ENCODE data around the gene ZMYND11.

Gene ZMYND11

DNA sequence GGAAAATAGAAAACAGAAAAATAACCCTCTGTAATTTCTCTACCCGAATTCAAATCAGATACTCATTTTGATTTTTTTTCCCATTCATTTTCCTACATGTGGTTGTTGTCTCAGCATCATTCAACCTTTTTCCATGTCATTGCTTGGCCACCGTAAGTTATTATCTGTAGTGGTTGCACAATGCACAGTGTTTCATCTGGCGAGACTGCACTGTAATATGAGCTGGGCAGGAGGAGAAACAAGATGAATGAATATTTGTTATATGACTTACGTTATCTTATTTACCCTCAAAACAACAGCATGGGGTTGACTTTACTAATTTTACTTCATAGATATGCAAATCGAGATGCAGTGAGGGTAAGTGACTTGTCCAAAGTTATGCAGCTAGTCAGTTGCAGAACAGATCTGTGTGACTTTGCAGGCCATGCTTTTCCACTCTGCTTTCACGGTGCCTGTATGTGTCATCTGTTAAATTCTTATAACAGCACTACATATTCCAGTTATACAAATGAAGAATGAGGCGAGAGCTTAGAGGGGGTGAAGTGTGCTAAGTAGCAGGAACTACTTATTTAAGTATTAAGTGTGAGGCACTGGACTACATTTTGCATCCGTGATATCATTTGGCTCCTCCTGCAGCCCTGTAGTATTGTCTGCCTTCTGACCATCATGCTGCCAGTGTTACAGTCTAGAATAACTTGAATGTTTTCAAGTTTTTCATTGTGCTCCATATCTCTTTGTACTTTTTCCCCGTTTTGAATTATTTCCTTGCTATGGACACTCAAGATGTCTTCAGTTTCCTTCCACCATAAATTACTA is 56.7 kb downstream of the ZMYND11 start:
- DNase-seq (ENCODE audit: low read depth): no peak

DNA sequence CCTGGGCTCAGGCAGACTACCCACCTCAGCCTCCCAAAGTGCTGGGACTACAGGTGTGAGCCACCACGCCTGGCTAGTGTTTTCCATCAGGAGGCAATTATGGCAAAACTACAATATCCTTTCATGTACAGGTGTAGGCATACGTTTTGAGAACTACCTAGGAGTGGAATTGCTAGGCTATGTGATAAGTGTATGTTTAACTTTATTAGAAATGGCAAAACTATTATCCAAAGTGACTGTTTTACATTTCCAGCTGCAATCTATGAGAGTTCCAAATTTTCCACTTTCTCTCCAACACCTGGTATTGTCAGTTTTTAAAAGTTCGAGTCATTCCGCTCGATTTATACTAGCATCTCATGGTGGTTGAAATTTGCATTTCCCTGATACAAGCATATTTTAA is 59.0 kb downstream of the ZMYND11 start:
- no peak for DNase-seq (ENCODE audit: low read depth)

DNA sequence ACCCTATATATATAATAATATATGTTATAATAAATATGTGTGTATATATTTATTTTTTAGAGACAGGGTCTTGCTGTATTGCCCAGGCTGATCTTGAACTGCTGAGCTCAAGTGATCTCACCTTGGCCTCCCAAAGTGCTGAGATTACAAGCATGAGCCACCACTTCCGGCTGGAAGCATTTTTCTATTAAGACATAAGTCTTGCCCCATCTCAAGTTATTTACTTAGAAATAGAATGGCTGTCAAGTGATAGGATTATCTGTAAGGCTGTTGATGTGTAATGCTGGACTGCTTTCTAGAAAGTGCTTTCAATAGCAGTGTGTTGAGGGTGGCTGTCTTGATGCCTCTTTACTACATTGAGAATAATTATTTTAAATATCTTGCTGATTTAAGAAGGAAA is 65.2 kb downstream of the ZMYND11 start:
- no peak for DNase-seq (ENCODE audit: low read depth)

DNA sequence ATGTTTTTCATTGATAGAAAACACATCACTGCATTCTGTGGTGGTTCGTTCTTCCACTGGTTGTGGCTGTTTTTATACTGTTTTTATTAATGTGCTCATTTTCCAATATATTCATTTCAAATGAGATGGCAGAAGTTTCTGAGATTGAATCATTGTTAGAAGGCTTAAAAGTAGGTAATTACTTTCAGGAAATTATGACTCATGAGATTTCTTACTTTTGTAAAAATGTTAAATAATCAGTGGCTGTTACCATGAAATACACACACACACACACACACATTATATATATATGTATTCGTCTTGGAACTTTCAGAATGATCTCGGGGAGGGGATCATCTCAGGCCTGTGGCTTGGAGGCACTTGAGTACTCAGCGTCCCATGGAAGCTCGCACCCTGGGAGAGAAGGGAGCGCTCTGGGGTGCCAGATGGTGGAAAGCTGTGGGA is 66.1 kb downstream of the ZMYND11 start:
- DNase-seq (ENCODE audit: low read depth): no peak

DNA sequence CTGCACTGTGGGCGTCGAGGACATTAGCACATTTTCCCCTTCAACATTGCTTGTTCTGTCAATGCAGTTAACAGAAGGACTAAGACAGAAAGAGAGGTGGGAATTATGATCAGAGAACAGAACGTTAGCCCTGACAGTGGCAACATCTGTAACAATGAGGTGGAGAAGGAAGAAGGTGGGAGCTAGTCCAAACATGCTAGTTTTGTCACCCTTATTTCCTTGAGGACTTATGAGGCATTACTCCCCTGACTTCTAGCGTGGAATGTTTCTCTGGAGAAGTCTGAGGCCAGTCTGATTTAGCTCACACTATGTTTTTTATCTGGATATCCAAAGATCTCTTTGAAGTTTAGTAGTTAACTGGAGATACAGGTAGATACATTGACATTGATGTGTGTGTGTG is 73.4 kb downstream of the ZMYND11 start:
- DNase-seq (ENCODE audit: low read depth): no peak

DNA sequence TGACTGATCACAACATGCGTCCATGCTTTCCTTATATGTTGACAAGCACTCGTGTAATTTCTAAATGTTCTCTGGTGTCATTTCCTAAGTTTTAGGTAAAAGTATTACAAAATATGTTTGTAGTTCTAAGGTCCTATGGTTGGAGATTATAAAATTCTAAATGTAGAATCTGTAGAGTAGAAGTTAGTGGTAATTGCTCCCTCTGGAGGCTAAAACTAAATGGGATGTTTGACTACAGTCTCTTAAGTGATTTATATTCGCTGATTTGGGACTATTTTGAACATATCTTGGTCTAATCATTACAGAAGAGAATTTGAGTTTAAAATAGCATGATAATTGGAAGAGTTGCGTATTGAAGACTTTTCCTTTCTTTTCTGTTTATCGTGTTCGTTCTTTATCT is 74.1 kb downstream of the ZMYND11 start:
- no peak for DNase-seq (ENCODE audit: low read depth)

DNA sequence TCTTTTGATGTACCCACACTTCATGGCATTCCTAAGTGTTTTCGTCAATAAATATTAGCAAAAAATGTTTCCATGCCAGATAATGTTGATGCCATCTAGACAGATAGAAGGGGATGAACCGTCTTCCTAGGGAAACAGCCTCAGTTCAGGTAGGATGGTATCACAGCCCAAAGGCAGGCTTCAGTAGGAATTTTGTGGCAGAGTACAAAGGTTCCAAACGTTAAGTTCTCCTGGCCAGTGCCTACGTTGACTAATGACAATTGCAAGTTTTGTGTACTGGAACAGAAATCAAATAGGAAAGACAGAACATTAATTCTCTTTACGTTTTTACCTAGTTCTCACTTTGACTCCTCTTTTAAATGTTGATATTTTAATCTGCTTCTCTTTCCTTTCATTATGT is 75.0 kb downstream of the ZMYND11 start:
- no peak for DNase-seq (ENCODE audit: low read depth)

DNA sequence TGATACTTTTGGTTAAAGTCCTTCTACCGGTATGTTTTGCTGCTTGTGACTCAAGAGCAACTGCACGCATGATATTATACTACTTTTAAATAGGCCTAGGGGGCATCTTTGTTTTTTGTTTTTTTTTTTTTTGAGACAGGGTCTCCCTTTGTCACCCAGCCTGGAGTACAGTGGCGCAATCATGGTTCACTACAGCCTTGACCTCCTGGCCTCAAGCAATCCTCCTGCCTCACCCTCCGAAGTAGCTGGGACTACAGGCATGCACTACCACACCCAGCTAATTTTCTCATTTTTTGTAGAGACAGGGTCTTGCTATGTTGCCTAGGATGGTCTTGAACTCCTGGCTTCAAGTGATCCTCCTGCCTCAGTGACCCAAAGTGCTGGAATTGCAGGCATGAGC is 80.2 kb downstream of the ZMYND11 start:
- no peak for DNase-seq (ENCODE audit: low read depth)

DNA sequence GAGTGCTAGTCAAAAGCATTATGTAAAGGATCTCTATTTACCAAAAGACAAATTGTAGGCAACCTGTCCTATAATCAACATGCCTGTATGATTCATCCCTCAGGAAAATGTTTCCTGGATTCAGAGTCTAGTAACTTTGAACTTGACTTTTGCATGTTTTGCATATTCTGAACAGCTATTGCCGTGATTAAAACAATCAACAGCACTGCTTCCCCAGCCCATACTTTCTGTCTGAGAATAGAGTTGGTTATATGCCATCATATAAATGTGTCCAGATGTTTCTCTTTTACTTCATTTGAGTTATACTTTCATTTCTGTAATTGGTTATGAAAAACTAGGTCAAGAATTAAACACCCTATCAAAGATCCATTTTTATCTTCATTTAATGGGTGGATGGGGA is 83.5 kb downstream of the ZMYND11 start:
- DNase-seq (ENCODE audit: low read depth): no peak

DNA sequence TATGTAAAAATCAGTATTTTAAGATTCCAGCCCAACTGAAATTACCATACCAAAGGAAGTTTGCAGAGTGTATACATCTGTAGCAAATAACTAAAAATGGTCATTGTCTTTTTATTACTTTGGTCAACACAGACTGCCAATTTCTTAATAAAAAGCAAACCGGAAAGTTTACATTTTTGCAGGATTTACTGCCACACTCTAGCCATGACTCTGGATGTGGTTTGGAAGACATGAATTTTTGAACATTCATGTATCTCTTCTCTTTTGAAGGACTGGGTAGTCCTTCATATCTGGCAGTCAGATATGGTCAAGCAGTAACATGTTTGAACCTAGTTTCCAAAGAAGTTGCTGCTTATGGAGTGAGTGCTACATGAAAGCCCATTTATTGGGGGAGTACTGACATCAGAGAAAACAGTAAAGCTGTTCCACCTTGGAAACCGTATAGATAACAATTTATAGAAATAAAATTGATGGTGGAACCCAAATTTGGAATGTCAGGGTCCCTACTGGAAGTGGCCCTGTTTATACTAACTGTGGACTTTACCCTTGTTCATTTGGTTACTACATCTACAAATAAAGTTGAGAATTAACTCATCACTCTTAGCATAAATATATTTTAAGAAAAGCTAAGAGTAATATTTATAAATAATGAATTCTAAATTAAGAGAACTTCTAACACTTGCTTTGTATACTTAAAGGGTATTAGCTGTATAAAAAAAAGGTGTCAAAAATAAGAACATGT is 84.6 kb downstream of the ZMYND11 start:
- no peak for DNase-seq (ENCODE audit: low read depth)

DNA sequence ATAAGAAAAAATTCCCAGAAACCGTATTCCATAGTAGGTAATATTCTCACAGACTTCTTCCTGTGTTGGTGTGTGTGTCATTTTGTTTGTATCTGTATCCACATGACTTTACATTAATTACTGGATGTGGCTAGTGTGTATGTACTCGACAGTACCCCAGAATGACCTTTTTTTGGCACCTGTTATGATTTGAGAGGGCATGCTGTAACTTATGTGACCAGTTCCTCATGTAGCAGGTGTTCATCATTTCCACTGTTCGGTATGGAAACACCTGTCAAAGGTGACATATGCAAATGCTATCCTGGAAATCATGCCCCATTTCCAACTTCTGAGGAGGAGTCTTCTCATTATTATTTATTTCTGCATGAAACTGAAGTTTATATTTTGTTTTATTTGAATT is 89.3 kb downstream of the ZMYND11 start:
- DNase-seq (ENCODE audit: low read depth): no peak

DNA sequence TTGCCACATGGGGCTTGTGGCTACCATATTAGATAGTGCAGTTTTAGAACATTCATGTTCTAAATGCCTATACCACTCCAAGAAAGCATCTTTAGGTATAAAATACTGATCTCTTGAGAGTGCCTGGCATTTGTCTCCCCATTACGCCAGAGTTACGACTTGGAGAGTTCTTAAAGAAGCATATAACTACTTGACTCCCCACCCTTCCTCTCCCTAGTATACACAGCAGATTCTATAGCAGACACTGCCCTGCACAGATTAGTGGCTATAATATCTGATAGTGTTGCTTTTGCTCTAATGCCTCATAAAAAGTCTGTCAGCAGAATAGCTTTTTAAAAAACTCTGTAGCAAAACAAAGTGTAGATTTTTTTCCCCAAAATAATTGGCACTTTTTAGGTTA is 90.8 kb downstream of the ZMYND11 start:
- no peak for DNase-seq (ENCODE audit: low read depth)

DNA sequence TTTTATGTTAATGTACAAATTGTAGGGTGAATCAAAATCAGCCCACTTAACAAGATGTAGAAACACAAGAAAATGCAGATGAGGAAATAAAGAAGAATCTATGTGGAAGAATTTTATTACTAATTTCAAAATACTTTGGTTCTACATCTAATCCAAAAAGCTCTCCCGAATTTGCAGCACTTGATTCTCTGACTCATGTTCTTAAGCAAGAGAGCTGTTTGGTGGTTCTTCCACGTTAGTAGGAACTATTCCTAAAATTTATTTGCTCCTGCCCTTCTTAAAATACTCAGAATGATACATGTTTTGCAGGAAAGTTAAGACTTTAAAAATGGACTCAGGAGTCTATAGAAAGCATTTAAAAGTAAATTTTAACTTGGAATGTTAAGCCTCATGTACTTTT is 91.8 kb downstream of the ZMYND11 start:
- DNase-seq (ENCODE audit: low read depth): no peak

DNA sequence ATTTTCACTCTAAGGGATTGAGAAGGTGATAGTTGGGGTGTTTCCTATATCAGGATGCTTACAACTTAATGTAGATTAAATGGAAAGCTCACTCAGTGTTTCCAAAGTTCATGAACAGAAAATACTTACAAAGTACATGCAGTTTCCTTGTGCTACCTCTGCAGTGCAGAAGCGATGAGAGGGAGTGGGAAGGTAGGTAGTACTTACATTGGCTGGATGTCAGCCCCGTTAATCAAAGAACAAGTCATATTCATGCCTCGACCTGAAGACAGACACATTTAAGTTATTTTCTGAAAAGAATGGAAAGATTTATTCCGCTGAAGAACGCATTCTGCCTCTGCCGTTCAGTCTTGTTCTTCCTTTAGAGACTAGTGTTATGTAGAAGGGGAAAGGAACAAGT is 93.1 kb downstream of the ZMYND11 start:
- no peak for DNase-seq (ENCODE audit: low read depth)

DNA sequence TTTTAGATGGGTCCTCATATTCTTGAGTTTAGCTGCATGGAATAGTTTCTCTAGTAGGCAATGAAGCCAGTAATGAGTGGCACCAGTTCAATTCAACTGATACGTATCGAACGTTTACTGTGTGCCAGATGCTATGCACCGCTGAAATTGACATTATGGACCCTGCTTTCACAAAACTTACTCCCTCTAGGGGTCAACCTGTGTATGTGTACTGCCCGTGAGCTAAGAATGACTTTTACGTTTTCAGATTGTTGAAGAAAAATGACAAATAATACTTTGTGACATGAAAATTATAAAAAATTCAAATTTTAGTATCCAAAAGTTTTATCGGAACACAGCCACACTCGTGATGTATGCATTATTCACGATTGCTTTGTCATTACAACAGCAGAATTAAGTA is 95.5 kb downstream of the ZMYND11 start:
- no peak for DNase-seq (ENCODE audit: low read depth)

DNA sequence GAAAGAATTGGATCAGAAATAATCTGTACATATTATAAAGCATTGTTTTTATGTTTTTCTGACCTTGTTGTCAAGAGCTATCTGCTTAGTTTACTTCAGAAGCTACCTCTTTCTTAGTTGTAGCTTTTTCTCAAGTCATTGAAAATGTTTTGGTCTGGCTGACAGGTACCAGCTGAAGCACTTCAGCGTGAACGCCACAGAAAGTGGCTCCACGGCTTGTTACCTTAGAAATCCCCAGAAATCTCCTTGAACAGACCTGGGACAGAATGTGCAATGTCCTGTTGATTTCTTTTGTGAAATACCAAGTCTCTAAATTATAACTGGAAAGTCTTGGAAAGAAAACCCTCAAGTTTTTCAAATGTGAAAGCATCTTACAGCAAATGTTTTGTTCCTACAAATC is 96.8 kb downstream of the ZMYND11 start:
- DNase-seq (ENCODE audit: low read depth): no peak

DNA sequence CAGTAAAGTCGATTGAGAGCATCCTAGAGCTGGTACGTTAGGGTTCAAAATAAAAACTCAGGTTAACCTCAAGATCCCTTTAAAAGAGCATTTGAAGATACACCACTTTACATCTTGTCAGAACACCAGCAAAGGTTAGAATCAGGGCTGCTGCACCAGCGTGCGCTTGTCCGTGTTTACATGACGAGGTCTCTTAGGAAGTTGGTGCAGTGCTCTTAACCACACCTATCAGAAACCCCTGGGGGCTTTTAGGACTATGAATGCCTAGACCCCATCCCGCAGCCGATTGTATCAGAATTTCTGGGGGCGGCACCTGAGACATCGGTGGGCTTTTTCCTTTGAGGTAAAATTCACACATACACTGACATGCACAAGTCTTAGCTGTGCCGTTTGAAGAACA is 97.6 kb downstream of the ZMYND11 start:
- no peak for DNase-seq (ENCODE audit: low read depth)

DNA sequence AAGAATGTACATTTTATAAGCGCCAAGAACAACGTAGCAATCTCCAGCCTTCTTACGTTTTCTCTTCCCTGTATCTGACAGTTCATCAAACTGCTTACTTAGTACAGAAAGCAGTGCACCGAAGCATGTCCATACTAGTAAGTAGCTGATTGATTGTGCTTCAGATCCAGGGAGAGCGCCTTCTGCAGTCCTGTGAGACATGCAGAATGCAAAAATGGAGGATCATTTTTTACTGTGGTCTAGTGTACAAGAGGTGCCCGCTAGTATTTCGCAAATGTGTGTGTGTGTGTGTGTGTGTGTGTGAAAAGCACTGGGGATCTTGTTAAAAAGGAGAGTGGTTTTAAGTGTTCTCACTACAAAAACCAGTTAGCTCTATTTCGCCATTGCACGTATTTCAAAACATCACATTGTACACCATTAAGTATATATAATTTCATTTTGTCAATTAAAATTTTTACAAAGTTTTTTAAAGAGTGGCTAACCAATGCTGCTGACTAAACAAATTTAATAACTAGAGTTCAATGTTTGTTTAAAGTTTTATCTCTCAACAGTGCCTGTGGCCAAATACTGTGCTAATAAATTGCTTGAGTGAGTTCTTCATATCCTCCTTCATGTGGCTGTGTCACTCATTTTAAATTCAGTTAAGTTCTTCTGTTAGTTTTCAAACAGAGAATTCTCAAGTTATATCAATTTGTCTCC is 99.6 kb downstream of the ZMYND11 start:
- DNase-seq (ENCODE audit: low read depth): no peak

DNA sequence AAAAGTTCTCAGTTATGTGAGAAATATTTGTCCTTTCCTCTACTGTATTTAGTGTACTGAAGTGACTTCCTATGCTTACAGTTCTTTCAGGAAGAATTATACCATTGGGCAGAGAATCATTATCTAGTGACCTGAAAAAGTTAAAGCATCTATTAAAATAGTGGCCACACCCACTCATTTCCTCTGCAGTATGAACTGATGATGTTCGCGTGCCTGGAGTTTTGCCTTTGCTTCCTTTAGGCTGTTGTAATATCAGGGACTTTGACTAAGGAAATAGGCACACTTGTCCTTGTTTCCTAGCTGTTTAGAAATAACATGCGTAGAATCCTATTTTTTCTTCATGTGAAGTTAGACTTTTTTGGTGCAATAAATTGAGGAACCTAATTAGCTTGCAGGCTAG is 100.7 kb downstream of the ZMYND11 start:
- DNase-seq (ENCODE audit: low read depth): no peak

DNA sequence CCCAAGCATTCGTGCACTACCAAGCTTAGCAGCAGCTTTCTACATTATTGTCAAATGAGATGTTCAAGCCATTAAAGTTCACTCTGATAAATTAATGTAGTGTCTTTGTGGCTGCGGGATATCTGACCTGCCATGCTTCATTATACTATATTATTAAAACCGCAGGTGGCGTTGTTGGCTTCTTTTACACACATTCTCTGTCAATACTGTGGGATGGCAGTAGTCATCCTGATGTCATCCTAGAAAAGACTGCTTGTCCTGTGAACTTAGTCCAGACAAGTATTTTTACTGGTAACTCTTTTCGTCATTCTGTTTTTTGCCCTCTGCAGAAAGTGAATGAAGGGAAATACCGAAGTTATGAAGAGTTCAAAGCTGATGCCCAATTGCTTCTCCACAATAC is 103.9 kb downstream of the ZMYND11 start:
- DNase-seq (ENCODE audit: low read depth): no peak

DNA sequence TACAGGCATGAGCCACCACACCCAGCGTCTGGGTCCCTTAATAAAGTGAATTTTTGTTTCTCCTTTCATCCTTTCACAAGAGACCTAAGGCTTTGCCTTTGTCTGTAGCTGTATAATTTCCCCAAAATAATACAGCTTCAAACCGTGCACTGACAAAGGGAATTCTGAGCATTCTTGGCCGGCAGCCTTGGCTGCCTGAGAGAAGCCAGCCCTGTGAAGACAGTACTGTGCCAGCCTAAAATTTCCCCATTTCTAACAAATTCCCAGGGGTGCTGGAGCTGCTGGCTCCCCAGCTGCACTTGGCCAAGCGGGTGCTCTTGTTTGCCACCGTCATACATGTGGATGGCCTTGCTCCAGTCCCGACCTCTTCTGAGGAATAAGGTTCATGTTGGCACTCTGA is 106.2 kb downstream of the ZMYND11 start:
- no peak for DNase-seq (ENCODE audit: low read depth)

DNA sequence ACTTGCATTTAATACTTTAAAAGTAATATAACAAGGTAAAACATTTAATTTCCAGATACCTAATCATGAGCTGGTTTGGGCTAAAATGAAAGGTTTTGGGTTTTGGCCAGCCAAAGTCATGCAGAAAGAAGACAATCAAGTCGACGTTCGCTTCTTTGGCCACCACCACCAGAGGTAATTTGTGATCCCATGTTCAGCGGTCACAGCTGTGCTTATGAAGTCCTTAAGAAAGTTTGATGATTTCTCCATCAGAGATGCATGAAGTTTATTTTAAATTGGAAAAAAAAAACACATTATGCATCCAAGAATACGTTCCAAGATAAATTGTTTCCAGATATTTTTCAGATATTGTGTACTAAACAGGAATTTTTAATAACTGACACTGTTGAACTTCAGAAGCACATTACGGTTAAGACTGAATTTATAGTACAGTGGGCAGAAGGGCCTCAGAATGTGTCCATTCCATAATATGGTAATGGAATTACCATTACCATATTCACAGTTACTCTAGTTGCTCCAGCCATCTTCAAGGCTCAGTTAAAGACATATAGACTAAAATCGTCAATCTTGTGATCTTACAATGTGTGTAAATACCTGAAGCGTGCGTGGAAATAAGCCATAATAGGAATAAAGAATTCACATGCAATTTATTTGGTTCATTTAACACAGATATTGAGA is 106.8 kb downstream of the ZMYND11 start:
- DNase-seq (ENCODE audit: low read depth): no peak

DNA sequence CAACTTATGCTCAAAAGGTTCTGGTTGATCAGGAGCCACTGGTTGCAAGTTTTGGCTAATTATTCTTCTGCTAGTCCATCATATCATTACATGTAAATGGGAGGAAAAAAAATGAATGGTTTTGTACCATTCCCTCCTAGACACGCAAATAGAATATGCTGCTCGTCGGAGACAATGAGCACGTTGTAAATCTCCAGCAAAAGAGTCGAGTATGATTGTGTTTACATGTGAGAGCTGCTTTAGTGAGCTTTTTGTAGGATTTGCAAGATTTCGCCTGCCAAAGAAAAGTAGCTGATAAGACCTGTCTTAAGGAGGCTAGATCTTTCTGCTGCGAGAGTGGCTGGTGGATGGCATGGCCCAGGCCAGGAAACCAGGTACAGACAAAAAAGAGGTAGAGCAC is 109.0 kb downstream of the ZMYND11 start:
- no peak for DNase-seq (ENCODE audit: low read depth)
